Measurements from ENCODE around the gene CRYZL1.

DNA sequence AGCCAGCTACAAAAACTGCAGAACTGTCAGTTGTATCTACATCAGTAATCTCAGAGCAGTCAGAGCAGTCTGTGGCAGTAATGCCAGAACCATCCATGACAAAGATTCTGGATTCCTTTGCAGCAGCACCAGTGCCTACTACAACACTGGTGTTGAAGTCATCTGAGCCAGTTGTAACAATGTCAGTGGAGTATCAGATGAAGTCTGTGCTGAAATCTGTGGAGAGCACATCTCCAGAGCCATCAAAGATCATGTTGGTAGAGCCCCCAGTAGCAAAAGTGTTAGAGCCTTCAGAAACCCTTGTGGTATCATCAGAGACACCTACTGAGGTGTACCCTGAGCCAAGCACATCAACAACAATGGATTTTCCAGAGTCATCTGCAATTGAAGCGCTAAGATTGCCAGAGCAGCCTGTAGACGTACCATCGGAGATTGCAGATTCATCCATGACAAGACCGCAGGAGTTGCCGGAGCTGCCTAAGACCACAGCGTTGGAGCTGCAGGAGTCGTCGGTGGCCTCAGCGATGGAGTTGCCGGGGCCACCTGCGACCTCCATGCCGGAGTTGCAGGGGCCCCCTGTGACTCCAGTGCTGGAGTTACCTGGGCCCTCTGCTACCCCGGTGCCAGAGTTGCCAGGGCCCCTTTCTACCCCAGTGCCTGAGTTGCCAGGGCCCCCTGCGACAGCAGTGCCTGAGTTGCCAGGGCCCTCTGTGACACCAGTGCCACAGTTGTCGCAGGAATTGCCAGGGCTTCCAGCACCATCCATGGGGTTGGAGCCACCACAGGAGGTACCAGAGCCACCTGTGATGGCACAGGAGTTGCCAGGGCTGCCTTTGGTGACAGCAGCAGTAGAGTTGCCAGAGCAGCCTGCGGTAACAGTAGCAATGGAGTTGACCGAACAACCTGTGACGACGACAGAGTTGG lies 91.4 kb downstream of the CRYZL1 start:
- TF ChIP-seq, protein P1, sequence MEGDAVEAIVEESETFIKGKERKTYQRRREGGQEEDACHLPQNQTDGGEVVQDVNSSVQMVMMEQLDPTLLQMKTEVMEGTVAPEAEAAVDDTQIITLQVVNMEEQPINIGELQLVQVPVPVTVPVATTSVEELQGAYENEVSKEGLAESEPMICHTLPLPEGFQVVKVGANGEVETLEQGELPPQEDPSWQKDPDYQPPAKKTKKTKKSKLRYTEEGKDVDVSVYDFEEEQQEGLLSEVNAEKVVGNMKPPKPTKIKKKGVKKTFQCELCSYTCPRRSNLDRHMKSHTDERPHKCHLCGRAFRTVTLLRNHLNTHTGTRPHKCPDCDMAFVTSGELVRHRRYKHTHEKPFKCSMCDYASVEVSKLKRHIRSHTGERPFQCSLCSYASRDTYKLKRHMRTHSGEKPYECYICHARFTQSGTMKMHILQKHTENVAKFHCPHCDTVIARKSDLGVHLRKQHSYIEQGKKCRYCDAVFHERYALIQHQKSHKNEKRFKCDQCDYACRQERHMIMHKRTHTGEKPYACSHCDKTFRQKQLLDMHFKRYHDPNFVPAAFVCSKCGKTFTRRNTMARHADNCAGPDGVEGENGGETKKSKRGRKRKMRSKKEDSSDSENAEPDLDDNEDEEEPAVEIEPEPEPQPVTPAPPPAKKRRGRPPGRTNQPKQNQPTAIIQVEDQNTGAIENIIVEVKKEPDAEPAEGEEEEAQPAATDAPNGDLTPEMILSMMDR (conservative IDR thresholded peaks at IDR 0.05; ENCODE audit: low read depth, low read length) = no peak
- no peak for TF ChIP-seq EZH2 (IDR thresholded peaks at IDR 0.05; ENCODE audit: borderline replicate concordance, low read depth, low read length, poor library complexity, severe bottlenecking)
